Epithelial cell of proximal tubule (primary cell): ENCODE results near the gene TRANK1. TPM values are rescaled to one million over a fixed set of nuclear protein-coding genes. Genes with fewer than 3 reads are reported as not detected.

Source experiments
- DNase-seq: peaks from one replicate; pipeline ENCODE4 v3.0.0-alpha.2; 2011; ENCODE audit warnings: low read depth
- H3K4me3 ChIP-seq: 2 replicates; pipeline ENCODE4 v1.5.1; 2011; ENCODE audit warnings: low read depth, mild to moderate bottlenecking, low read length
- total RNA-seq: library from RNA; depleted of rRNA; stranded (reverse); fragments of >200 nt; gene quantifications from 2 replicates; pipeline ENCODE4 v1.2.3, GENCODE V29; 2015
- TF ChIP-seq, protein P1 (sequence below): conservative IDR thresholded peaks from 2 replicates; pipeline ENCODE4 v1.5.1; 2012; ENCODE audit warnings: low read depth, mild to moderate bottlenecking, low read length

Gene TRANK1
- total RNA-seq, 1 donor from 2014 or later = 3.7 TPM

DNA sequence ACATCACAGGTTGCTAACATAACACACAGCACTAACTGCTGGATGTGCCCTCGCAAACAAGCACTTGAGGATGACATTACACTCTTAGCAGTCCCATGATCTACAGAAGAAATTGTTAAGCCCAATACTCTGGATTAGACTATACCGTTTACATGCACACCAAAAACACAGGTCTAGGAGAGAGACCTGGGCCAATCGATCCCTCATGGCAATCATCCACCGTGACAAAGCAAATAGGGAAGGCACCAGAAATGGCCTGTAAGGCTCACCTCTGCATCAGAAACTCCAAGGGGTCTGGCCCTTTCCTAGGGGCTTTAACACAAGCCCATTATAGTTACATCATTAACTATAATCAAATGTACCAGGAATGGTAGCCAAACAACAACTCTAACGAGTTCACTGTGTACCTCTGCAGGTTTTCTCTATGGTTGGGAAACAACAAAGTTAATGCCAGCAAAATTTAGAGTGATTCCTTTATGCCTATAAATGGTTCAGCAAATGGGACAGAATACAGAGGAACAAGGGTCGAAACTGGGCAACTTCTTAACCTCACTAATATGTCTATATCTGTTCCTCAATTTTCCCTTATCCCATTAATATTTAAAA, 18.5 kb downstream of the TRANK1 start:
- no peak overlapping the region for H3K4me3 ChIP-seq
- TF ChIP-seq, protein P1, sequence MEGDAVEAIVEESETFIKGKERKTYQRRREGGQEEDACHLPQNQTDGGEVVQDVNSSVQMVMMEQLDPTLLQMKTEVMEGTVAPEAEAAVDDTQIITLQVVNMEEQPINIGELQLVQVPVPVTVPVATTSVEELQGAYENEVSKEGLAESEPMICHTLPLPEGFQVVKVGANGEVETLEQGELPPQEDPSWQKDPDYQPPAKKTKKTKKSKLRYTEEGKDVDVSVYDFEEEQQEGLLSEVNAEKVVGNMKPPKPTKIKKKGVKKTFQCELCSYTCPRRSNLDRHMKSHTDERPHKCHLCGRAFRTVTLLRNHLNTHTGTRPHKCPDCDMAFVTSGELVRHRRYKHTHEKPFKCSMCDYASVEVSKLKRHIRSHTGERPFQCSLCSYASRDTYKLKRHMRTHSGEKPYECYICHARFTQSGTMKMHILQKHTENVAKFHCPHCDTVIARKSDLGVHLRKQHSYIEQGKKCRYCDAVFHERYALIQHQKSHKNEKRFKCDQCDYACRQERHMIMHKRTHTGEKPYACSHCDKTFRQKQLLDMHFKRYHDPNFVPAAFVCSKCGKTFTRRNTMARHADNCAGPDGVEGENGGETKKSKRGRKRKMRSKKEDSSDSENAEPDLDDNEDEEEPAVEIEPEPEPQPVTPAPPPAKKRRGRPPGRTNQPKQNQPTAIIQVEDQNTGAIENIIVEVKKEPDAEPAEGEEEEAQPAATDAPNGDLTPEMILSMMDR = no peak
- DNase-seq = no peak

DNA sequence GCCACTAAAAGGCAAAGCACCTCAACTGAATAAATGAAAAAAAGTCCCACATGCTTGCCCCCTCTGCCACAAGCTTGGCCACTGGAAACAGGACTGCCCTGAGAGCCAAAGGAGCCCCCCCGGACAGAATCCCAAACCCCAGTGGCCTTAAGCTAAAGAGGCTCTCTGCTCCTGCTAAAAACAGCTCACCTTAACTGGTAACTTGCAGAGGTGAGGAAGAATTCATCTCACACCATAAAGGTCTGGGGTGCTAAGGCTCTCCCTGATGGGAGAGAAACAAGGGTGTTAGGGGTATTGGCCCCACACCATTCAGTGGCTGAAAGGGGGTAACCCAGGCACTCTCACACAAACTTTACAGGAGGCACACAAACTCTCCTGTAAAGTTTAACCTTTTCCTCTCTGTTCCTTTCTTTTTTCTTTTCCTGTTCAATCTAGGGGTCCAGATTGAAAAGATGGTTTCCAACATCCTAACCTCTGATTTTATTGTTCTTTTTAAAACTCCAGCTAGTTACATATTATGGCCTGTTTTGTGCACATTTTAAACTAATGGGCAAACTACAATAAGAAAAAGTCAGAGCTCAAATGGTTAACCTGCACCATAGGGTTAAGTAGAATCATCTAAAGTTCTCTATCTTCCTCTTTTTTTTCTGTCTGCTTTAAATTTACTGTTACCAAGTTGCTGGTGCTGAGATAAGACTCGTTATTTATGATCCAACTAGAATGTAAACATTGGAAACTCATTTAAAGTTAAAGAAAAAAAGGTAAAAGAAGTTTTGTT, 19.9 kb downstream of the TRANK1 start:
- no peak overlapping the region for H3K4me3 ChIP-seq
- TF ChIP-seq, protein P1 = no peak
- no peak for DNase-seq

DNA sequence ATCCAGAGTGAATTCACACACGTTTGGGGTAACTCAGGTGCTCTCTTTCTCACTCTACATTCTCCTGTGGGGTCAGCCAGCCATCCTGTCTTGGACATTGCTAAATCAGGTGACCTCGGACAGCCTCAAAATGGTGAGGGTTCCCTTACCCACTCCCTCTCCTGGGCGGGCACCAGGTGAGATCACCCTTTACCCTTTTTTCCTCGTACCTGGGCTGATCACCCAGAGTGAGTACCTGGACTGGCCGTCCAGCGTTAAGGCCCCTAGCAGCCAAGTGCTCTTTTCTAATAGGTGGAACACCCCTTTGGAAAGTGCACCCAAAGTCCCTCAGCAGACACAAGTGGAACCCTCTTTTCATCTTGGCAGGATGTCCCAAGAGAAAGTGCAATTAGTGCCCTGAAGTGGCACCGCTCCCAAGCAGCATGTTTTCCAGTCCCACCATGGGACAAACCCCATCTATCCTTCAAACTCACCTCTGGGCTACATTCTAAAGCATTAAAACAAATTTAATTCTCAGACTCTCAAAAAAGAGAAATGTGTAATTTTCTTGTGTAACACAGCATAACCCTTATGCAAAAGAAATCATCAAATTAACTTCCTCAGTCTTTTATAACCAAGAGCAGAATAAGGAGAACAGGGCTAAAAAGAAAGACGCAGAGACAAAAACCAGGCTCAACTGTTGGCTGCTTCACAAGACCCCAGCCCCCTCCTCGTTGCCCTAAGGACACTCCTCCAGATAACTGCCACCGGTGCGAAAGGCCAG, 20.7 kb downstream of the TRANK1 start:
- no peak overlapping the region for H3K4me3 ChIP-seq
- TF ChIP-seq, protein P1 = no peak
- no peak for DNase-seq

DNA sequence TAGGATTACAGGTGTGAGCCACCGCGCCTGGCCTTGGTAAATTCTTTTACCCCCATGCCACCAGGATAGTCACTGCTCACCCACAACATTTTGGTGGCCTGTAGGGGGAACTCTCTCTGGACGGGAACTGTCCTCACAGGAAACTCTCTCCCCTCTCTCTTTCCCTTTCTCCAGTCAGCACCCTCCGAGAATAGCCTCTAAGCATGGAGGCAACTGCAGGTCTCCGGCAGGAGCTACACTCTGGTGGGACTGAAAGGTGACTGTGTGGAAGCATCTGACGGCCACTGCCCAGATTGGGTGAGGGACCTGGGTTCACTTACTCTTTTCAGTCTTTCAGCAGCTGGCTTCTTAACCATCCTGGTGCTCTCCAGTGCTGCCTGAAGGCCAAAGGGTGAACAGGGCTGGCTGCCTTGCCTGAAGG, 21.3 kb downstream of the TRANK1 start:
- DNase-seq = no peak
- TF ChIP-seq, protein P1 = no peak
- no peak overlapping the region for H3K4me3 ChIP-seq

DNA sequence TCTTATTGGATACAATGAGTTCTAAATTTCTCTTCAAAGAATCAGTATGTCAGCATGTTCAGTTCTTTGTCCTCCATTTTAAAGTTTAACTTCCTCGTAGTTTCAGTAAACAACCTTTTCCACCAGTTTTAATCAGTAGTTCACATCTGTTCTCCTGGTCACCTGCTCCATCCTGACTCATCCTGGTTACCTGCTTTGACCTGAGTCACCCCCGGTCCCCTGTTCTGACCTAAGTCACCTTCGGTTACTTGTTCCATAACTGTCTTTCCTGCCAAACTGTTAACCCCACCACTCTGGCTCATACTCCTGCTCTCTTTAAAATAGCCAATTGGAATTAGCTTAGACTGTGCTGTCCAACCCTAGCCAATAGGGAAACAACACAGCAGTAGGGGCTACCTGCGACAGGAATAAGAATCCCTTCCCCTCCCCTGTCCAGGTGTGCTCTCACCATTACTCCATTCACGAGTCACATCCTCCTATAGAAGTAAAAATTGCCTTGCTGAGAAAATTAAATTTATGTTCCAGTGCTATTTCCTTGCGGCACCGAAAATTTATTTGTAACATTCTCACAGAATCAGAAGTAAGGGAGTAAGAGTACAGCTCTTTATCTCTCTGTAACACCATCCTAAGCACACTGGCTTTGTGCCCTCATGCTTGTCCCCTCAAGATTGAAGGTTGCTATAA, 23.8 kb downstream of the TRANK1 start:
- no peak overlapping the region for H3K4me3 ChIP-seq
- TF ChIP-seq, protein P1 = no peak
- no peak for DNase-seq

DNA sequence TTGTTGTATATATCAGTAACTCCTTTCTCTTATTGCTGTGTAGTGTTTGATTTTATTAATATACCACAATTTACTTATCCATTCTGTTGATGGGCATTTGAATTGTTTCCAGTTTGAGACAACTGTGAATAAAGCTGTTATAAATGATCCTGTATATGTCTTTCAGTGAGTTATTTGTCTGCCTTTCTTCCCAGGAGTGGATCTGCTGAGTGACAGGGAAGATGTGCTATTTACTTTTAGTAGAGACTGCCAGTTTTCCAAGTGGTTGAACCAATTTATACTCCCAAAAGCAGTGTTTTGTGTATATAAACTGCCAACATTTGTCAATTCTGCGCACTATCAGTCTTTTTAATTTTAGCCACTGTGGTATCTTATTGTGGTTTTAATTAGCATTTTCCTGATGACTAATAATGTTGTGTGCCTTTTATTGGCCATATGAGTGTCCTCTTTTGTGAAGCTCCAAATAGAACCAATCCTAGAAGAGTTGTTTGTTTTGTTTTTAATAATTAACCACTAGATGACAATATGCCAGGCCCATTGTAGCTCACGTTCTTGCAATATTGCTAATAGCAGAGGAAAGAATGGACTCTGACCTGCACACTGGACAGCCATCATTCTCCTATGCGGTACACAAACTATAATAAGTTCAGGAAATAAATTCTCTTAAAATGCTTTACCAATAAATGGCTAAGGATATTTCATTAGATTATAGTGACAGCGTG, 25.3 kb downstream of the TRANK1 start:
- no peak for DNase-seq
- TF ChIP-seq, protein P1 = no peak

More for the DNA sequence above, 25.3 kb downstream of the TRANK1 start:
- no peak overlapping the region for H3K4me3 ChIP-seq
